Esophagus muscularis mucosa (tissue), 4 donors: ENCODE results near the gene PMM2. TPM values are rescaled to one million over a fixed set of nuclear protein-coding genes. Genes with fewer than 3 reads are reported as not detected.
A peak's percentile ranks its signal among the peaks of the same experiment; 100 is the strongest.
"Not testable (repeated sequence)": the region's sequence is repeated elsewhere in the genome, so short reads cannot be mapped to it uniquely, and the experiment has no call there.

Experiments
- DNase-seq: peaks from one replicate; pipeline ENCODE4 v3.0.0-alpha.2; 2017; ENCODE audit errors: extremely low spot score
- H3K27ac ChIP-seq, 4 donors: fragments of 200-600 bp; sonication (generic); replicated peaks in 1 of 4; 1 replicate in 3 of 4; 2 replicates in 1 of 4; pipeline ENCODE4 v1.5.1; 2016 to 2019; ENCODE audit warnings: mild to moderate bottlenecking in 1 of 4
- H3K27me3 ChIP-seq, 4 donors: fragments of 200-600 bp; sonication (generic); one replicate each; pipeline versions ENCODE4 v1.5.1 to v1.6.0; 2016 to 2019
- H3K36me3 ChIP-seq, 4 donors: fragments of 200-600 bp; sonication (generic); one replicate each; pipeline ENCODE4 v1.5.1; 2016 to 2019
- H3K4me1 ChIP-seq, 4 donors: fragments of 200-600 bp; sonication (generic); one replicate each; pipeline ENCODE4 v1.5.1; 2016 to 2019
- H3K4me3 ChIP-seq, 4 donors: fragments of 200-600 bp; sonication (generic); 1 replicate in 2 of 4; 2 replicates in 2 of 4; pipeline ENCODE4 v1.5.1; 2016 to 2019; ENCODE audit warnings: mild to moderate bottlenecking in 4 of 4, moderate library complexity in 1 of 4
- H3K9me3 ChIP-seq, 4 donors: fragments of 200-600 bp; sonication (generic); 1 replicate in 3 of 4; 2 replicates in 1 of 4; pipeline ENCODE4 v1.5.1; 2016 to 2019
- CTCF ChIP-seq, 3 experiments: fragments of 200-600 bp in 2 of 3; fragments of 450-650 bp in 1 of 3; sonication (generic) in 2 of 3; IDR thresholded peaks; one replicate each; pipeline ENCODE4 v1.5.1; 2017 to 2019; ENCODE audit warnings: antibody characterized with exemption in 3 of 3, mild to moderate bottlenecking in 2 of 3, moderate library complexity in 1 of 3
- EP300 ChIP-seq: sonication (generic); formaldehyde crosslinking; IDR thresholded peaks from one replicate; pipeline ENCODE4 v1.6.1; 2017; ENCODE audit warnings: antibody characterized with exemption
- POLR2A ChIP-seq: fragments of 450-650 bp; IDR thresholded peaks from one replicate; pipeline ENCODE4 v1.6.1; 2017; ENCODE audit warnings: antibody characterized with exemption, moderate library complexity, mild to moderate bottlenecking, low read depth
- POLR2AphosphoS5 ChIP-seq, 2 donors: sonication (generic); formaldehyde crosslinking; IDR thresholded peaks; one replicate each; pipeline ENCODE4 v1.6.1; 2017; ENCODE audit warnings: antibody characterized with exemption in 2 of 2
- WGBS: methylation state at CpG from one replicate; pipeline ENCODE4 v1.1.5; 2018; 5-methylcytosine and 5-hydroxymethylcytosine counted together
- intact Hi-C: fragments of 100-400 bp; cut with DNase I; formaldehyde crosslinking; loops from one replicate; pipeline ENCODE4 v1.15.1; 2023
- total RNA-seq, 4 donors: library from RNA; depleted of rRNA; stranded (reverse); fragments of >200 nt; gene quantifications; one replicate each; pipeline versions ENCODE4 v1.1.0 to v1.2.1, GENCODE V29; 2016

The PMM2 gene
- total RNA-seq, 4 donors from 2014 or later: 19.6 to 34.3 (median 23.5) TPM

- H3K4me1 ChIP-seq: peaks cover 30 to 55% (median 49%) of the 10 kb centered on the region in 4 donors
- peak overlapping the region; percentile 74 to 87 (median 84) for H3K27ac ChIP-seq
- intact Hi-C loops: loop anchor here (5.0 kb wide), 1 partner anchor 72 kb away; the partner anchor contains the start of genes PMM2 and TMEM186
Observed at GRCh38 chr16:8869212-8869987, 71.8 kb downstream of the PMM2 start.

GRCh38 chr16:8869988-8870241 is 72.3 kb downstream of the PMM2 start:
- peaks cover 0 to 13% (median 3%) of the 10 kb centered on the region in 4 donors for H3K27me3 ChIP-seq
- not testable (repeated sequence) for H3K36me3 ChIP-seq, DNase-seq, H3K9me3 ChIP-seq, H3K4me3 ChIP-seq
- 98% methylated on average over 8 of the region's 10 CpGs for WGBS
- H3K27ac ChIP-seq: peak overlapping the region in 1 of 4 donors; percentile 86
- peaks cover 25 to 50% (median 44%) of the 10 kb centered on the region in 4 donors for H3K4me1 ChIP-seq
- intact Hi-C loops: loop anchor here (5.0 kb wide), 1 partner anchor 73 kb away; the partner anchor contains the start of genes PMM2 and TMEM186

More at GRCh38 chr16:8869212-8869987, 71.8 kb downstream of the PMM2 start:
- Histone ChIP-seq H3K4me3 (peak overlapping the region; percentile 66 to 77 (median 72)), H3K36me3 (no peaks in the 10 kb centered on the region), H3K27me3 (peaks cover 0 to 13% (median 3%) of the 10 kb centered on the region in 4 donors), H3K9me3 (no peaks in the 10 kb centered on the region)
- 29% methylated on average over 27 of the region's 37 CpGs for WGBS
- no peak for DNase-seq
- no peak for TF ChIP-seq EP300
- no peak for TF ChIP-seq CTCF (IDR thresholded peaks at IDR 0.05)
- no peak for TF ChIP-seq POLR2AphosphoS5 (IDR thresholded peaks at IDR 0.05)
- TF ChIP-seq POLR2A: no peak

- peaks cover 0 to 5% (median 0%) of the 10 kb centered on the region in 4 donors for H3K27me3 ChIP-seq
- 90% methylated on average over 5 of the region's 5 CpGs for WGBS
- H3K27ac ChIP-seq: no peak overlapping the region
- intact Hi-C loops: no loop called here
- no peaks in the 10 kb centered on the region for H3K36me3 ChIP-seq
- TF ChIP-seq POLR2A (no peak), CTCF (IDR thresholded peaks at IDR 0.05) (no peak), POLR2AphosphoS5 (IDR thresholded peaks at IDR 0.05) (no peak), EP300 (no peak)
- no peaks in the 10 kb centered on the region for H3K9me3 ChIP-seq
- no peak overlapping the region for H3K4me3 ChIP-seq
- H3K4me1 ChIP-seq: peaks cover 3 to 28% (median 23%) of the 10 kb centered on the region in 4 donors
- no peak for DNase-seq
Observed at GRCh38 chr16:8872071-8872470, 74.4 kb downstream of the PMM2 start.

GRCh38 chr16:8872967-8873865 is 75.6 kb downstream of the PMM2 start:
- 87% methylated on average over 22 of the region's 22 CpGs for WGBS
- Histone ChIP-seq H3K27ac (no peak overlapping the region), H3K36me3 (no peaks in the 10 kb centered on the region), H3K4me1 (peaks cover 0 to 17% (median 11%) of the 10 kb centered on the region in 4 donors), H3K27me3 (peaks cover 0 to 9% (median 0%) of the 10 kb centered on the region in 4 donors), H3K9me3 (no peaks in the 10 kb centered on the region), H3K4me3 (no peak overlapping the region)
- TF ChIP-seq CTCF (IDR thresholded peaks at IDR 0.05) (no peak), EP300 (no peak), POLR2AphosphoS5 (IDR thresholded peaks at IDR 0.05) (no peak), POLR2A (no peak)
- intact Hi-C loops: no loop called here
- no peak for DNase-seq

- H3K27ac ChIP-seq, H3K9me3 ChIP-seq, intact Hi-C loops, H3K4me3 ChIP-seq, H3K27me3 ChIP-seq, DNase-seq, H3K36me3 ChIP-seq: not testable (repeated sequence)
- 94% methylated on average over 7 of the region's 7 CpGs for WGBS
- H3K4me1 ChIP-seq: peaks cover 0 to 17% (median 9%) of the 10 kb centered on the region in 4 donors
Observed at GRCh38 chr16:8873866-8874195, 76.2 kb downstream of the PMM2 start.
